A549 treated with Mapracorat at 1 μM for 4 hours (cell line): Measurements from ENCODE around the gene FLT3LG. TPM values are rescaled to one million over a fixed set of nuclear protein-coding genes. Genes with fewer than 3 reads are reported as not detected.

Source experiments
- total RNA-seq: library from RNA; stranded (reverse); fragments of 200-300 nt; extraction: Qiagen RNA extraction; gene quantifications from 5 replicates; pipeline ENCODE4 v1.2.3, GENCODE V29; 2022

Gene FLT3LG, protein sequence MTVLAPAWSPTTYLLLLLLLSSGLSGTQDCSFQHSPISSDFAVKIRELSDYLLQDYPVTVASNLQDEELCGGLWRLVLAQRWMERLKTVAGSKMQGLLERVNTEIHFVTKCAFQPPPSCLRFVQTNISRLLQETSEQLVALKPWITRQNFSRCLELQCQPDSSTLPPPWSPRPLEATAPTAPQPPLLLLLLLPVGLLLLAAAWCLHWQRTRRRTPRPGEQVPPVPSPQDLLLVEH
- 1.1 to 1.4 TPM (median 1.3 TPM) in 5 replicates for total RNA-seq

DNA sequence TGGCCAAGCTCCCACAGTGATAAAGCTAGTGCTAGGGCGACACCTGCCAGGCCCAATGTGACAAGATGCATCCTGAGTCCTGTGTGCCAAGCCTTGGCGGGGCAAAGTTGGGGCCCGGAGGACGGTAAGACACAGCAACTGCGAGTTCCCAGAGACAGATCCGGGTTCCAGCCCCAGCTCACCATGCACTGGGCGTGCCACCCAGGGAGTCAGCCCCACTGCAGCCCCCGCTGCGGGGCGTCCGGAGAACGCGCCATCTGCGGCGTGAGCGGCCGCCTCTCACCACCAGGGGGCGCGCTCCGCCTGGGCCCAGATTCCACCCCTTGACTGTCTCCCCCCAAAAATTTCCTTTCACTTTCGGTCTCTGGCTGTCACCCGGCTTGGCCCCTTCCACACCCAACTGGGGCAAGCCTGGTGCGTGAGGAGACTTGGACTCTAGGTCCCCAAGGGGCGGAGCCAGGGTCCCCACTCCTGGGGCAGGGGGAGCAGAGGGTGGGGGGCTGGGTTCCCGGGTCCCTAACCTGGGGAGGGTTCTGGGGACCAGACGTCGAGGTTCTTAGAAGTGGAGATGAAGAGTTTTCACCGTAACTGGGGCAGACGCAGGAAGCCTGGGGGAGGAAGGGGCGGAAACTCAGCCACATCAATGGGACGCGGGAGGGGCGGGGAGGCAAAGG is at the start of gene FLT3LG:
Gene FLT3LG (plus strand): TSS at position 348 of the 674 bp plus-strand sequence. CDS start 425 bp downstream, outside the sequence.

DNA sequence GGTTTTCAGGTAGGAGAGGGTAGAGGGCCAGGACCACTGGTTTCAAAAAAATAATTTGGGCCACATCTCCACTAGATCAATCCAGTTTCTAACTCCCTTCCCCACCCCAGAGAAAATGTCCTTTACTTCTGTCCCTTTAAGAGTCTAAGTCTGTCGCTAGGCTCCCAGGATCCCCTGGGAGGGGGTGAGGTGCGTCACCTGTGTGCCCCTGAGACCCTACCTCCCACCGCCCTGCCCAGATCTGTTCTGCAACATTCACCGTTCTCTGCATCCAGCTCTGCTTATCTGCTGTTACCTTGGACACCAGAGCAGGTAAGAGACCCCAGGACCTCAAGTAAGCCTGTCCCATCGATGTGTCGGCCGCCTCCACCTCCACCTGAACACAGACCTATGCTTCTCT is 48.8 kb upstream of the FLT3LG start, which contains the start of gene GFY:
Gene GFY (plus strand): TSS at position 211 of the 400 bp plus-strand sequence. CDS start 1,043 bp downstream, outside the sequence.

GRCh38 chr19:49441210-49441959 is 32.6 kb upstream of the FLT3LG start, which contains the start of gene SLC17A7:
TSS of gene SLC17A7 (minus strand) at chr19:49441527. CDS start at chr19:49441379, 148 bp downstream.

GRCh38 chr19:49451430-49452181 is 22.4 kb upstream of the FLT3LG start, which contains the start of gene PIH1D1:
TSS of gene PIH1D1 (minus strand) at chr19:49451814. CDS start at chr19:49451574, 240 bp downstream.

GRCh38 chr19:49453013-49453756 is 20.8 kb upstream of the FLT3LG start, which contains the start of gene ALDH16A1:
TSS of gene ALDH16A1 (plus strand) at chr19:49453225. CDS start at chr19:49453332, 107 bp downstream.

GRCh38 chr19:49487277-49488045 is 13.4 kb downstream of the FLT3LG start, which contains the start of gene RPL13A:
TSS of gene RPL13A (plus strand) at chr19:49487608. CDS start at chr19:49487630, 22 bp downstream.

Other genes starting within 250 kb of the FLT3LG start
- 0.64 to 1.7 TPM (median 1.4 TPM) in 5 replicates for gene SLC6A16, start 149.0 kb upstream of the FLT3LG start, total RNA-seq
- gene CD37, start 138.8 kb upstream of the FLT3LG start, total RNA-seq = not detected in 5 replicates
- gene TEAD2, start 111.8 kb upstream of the FLT3LG start, total RNA-seq = 14.1 to 20.5 TPM (median 17.5 TPM) in 5 replicates
- 0.11 to 1.1 TPM (median 0.59 TPM) in 5 replicates for gene DKKL1, start 110.3 kb upstream of the FLT3LG start, total RNA-seq
- gene KASH5, start 86.0 kb upstream of the FLT3LG start, total RNA-seq = 0.06 TPM in 1 of 5 replicates, not detected in the others
- not detected in 5 replicates for gene PTH2, start 50.8 kb upstream of the FLT3LG start, total RNA-seq
- 0.08 to 0.22 TPM (median 0.19 TPM) in 4 of 5 replicates, not detected in the other for gene GFY, start 48.8 kb upstream of the FLT3LG start, total RNA-seq
- gene SLC17A7, start 32.7 kb upstream of the FLT3LG start, total RNA-seq = 0.44 to 0.71 TPM (median 0.55 TPM) in 5 replicates
- 85.8 to 96.7 TPM (median 90.5 TPM) in 5 replicates for gene PIH1D1, start 22.4 kb upstream of the FLT3LG start, total RNA-seq
- 14.4 to 28.1 TPM (median 24.4 TPM) in 5 replicates for gene ALDH16A1, start 21.0 kb upstream of the FLT3LG start, total RNA-seq
- gene RPL13A, start 13.4 kb downstream of the FLT3LG start, total RNA-seq = 3,905 to 4,301 TPM (median 4,085 TPM) in 5 replicates
- 3,769 to 4,865 TPM (median 3,847 TPM) in 5 replicates for gene RPS11, start 22.2 kb downstream of the FLT3LG start, total RNA-seq
- gene FCGRT, start 38.4 kb downstream of the FLT3LG start, total RNA-seq = 26.4 to 32.0 TPM (median 29.2 TPM) in 5 replicates
- 1.3 to 2.9 TPM (median 2.3 TPM) in 5 replicates for gene RCN3, start 53.8 kb downstream of the FLT3LG start, total RNA-seq
- 88.3 to 108 TPM (median 105 TPM) in 5 replicates for gene NOSIP, start 106.3 kb downstream of the FLT3LG start, total RNA-seq
- gene PRRG2, start 107.1 kb downstream of the FLT3LG start, total RNA-seq = 0.44 to 1.1 TPM (median 0.75 TPM) in 5 replicates
- 25.0 to 35.5 TPM (median 34.0 TPM) in 5 replicates for gene PRR12, start 117.0 kb downstream of the FLT3LG start, total RNA-seq
- 99.6 to 157 TPM (median 144 TPM) in 5 replicates for gene RRAS, start 165.9 kb downstream of the FLT3LG start, total RNA-seq
- 39.5 to 69.3 TPM (median 65.3 TPM) in 5 replicates for gene SCAF1, start 168.0 kb downstream of the FLT3LG start, total RNA-seq
- gene IRF3, start 191.6 kb downstream of the FLT3LG start, total RNA-seq = 74.8 to 117 TPM (median 95.5 TPM) in 5 replicates
- 53.4 to 73.8 TPM (median 70.9 TPM) in 5 replicates for gene BCL2L12, start 191.7 kb downstream of the FLT3LG start, total RNA-seq
- 403 to 432 TPM (median 421 TPM) in 5 replicates for gene PRMT1, start 203.1 kb downstream of the FLT3LG start, total RNA-seq
- gene ADM5, start 215.4 kb downstream of the FLT3LG start, total RNA-seq = 3.6 to 7.2 TPM (median 5.1 TPM) in 5 replicates
- gene CPT1C, start 216.9 kb downstream of the FLT3LG start, total RNA-seq = 11.0 to 15.0 TPM (median 14.0 TPM) in 5 replicates